Neural progenitor cell (in vitro differentiated cells): Measurements from ENCODE around the gene METTL5. TPM values are rescaled to one million over a fixed set of nuclear protein-coding genes. Genes with fewer than 3 reads are reported as not detected.

Source experiments
- DNase-seq: peaks from one replicate; pipeline ENCODE4 v3.0.0-alpha.2; 2016; ENCODE audit warnings: low spot score
- H2AFZ ChIP-seq: fragments of 200-600 bp; sonication (generic); replicated peaks from 2 replicates; pipeline ENCODE4 v1.6.1; 2016; ENCODE audit warnings: antibody characterized with exemption
- H3F3A ChIP-seq: fragments of 200-600 bp; sonication (generic); 2 replicates; pipeline ENCODE4 v1.6.1; 2016; ENCODE audit warnings: antibody characterized with exemption, low read depth
- H3K27ac ChIP-seq: fragments of 200-600 bp; sonication (generic); 2 replicates; pipeline ENCODE4 v1.5.1; 2016; ENCODE audit warnings: mild to moderate bottlenecking
- H3K27me3 ChIP-seq: fragments of 200-600 bp; sonication (generic); 2 replicates; pipeline ENCODE4 v1.6.1; 2016; ENCODE audit warnings: mild to moderate bottlenecking, moderate library complexity
- H3K36me3 ChIP-seq: fragments of 200-600 bp; sonication (generic); 2 replicates; pipeline ENCODE4 v1.5.1; 2016
- H3K4me1 ChIP-seq: fragments of 200-600 bp; sonication (generic); 2 replicates; pipeline ENCODE4 v1.6.1; 2016; ENCODE audit warnings: mixed run types
- H3K4me2 ChIP-seq: fragments of 200-600 bp; sonication (generic); 2 replicates; pipeline ENCODE4 v1.6.1; 2016
- H3K4me3 ChIP-seq: fragments of 200-600 bp; sonication (generic); 2 replicates; pipeline ENCODE4 v1.5.1; 2016
- H3K79me2 ChIP-seq: fragments of 200-600 bp; sonication (generic); 2 replicates; pipeline ENCODE4 v1.6.1; 2016; ENCODE audit warnings: low read depth
- H3K9ac ChIP-seq: fragments of 200-600 bp; sonication (generic); 2 replicates; pipeline ENCODE4 v1.6.1; 2016
- H3K9me3 ChIP-seq: fragments of 200-600 bp; sonication (generic); 2 replicates; pipeline ENCODE4 v1.5.1; 2016; ENCODE audit warnings: low read depth
- H4K20me1 ChIP-seq: fragments of 200-600 bp; sonication (generic); 2 replicates; pipeline ENCODE4 v1.6.1; 2016; ENCODE audit warnings: low read depth
- H3K27ac Mint-ChIP-seq: 3 replicates; pipeline ENCODE4 v1.8.0; 2021; ENCODE audit warnings: mixed read lengths
- H3K27me3 Mint-ChIP-seq: 2 replicates; pipeline ENCODE4 v1.8.0; 2022; ENCODE audit warnings: low read depth, mild to moderate bottlenecking, inconsistent platforms, moderate library complexity, mixed read lengths; ENCODE audit not compliant: insufficient read depth
- H3K36me3 Mint-ChIP-seq: 3 replicates; pipeline ENCODE4 v1.8.0; 2021; ENCODE audit warnings: mixed read lengths
- H3K4me1 Mint-ChIP-seq: 3 replicates; pipeline ENCODE4 v1.8.0; 2021; ENCODE audit warnings: mixed read lengths
- H3K4me3 Mint-ChIP-seq: 3 replicates; pipeline ENCODE4 v1.8.0; 2021; ENCODE audit warnings: mild to moderate bottlenecking, moderate library complexity, mixed read lengths
- H3K9me3 Mint-ChIP-seq: 3 replicates; pipeline ENCODE4 v1.8.0; 2020; ENCODE audit warnings: mixed read lengths
- EZH2 ChIP-seq: fragments of 200-600 bp; sonication (generic); IDR thresholded peaks from 2 replicates; pipeline ENCODE4 v1.6.1; 2017; ENCODE audit warnings: antibody characterized with exemption, mild to moderate bottlenecking, moderate library complexity
- EZH2phosphoT487 ChIP-seq: fragments of 200-600 bp; sonication (generic); IDR thresholded peaks from 2 replicates; pipeline ENCODE4 v1.6.1; 2017; ENCODE audit warnings: antibody characterized with exemption
- total RNA-seq: library from RNA; depleted of rRNA; stranded (reverse); fragments of >200 nt; gene quantifications from 2 replicates; pipeline ENCODE4 v1.2.3, GENCODE V29; 2015; ENCODE audit warnings: low replicate concordance
- TF ChIP-seq, protein P1 (sequence below): fragments of 200-600 bp; sonication (generic); IDR thresholded peaks from 2 replicates; pipeline ENCODE4 v1.5.1; 2017; ENCODE audit warnings: antibody characterized with exemption, mild to moderate bottlenecking

Gene METTL5
- total RNA-seq, 1 donor from 2014 or later: 146 TPM

DNA sequence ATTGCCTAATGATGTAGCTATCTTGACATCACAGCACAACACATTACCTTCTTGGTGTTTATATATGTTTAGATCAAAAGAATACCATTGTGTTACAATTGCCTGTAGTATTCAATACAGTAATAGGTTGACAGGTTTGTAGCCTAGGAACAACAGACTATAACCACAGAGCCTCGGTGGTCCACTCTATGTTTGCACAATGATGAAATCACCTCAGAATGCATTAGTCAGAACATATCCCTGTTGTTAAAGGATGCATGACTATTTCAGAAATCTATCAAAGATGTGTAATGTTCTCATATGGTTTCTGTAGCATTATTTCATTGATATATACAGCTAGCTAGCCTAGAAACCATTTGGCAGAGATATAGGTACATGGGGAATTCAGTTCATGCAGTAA lies 8.9 kb downstream of the METTL5 start:
- no peak for TF ChIP-seq EZH2
- TF ChIP-seq, protein P1, sequence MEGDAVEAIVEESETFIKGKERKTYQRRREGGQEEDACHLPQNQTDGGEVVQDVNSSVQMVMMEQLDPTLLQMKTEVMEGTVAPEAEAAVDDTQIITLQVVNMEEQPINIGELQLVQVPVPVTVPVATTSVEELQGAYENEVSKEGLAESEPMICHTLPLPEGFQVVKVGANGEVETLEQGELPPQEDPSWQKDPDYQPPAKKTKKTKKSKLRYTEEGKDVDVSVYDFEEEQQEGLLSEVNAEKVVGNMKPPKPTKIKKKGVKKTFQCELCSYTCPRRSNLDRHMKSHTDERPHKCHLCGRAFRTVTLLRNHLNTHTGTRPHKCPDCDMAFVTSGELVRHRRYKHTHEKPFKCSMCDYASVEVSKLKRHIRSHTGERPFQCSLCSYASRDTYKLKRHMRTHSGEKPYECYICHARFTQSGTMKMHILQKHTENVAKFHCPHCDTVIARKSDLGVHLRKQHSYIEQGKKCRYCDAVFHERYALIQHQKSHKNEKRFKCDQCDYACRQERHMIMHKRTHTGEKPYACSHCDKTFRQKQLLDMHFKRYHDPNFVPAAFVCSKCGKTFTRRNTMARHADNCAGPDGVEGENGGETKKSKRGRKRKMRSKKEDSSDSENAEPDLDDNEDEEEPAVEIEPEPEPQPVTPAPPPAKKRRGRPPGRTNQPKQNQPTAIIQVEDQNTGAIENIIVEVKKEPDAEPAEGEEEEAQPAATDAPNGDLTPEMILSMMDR: no peak
- no peak for TF ChIP-seq EZH2phosphoT487
- no peak for DNase-seq
- H3K4me3 ChIP-seq: no peak overlapping the region
- Mint-ChIP-seq H3K27ac (no peak overlapping the region), H3K36me3 (peaks cover 50% of the 10 kb centered on the region), H3K9me3 (peaks cover 14% of the 10 kb centered on the region), H3K4me3 (no peak overlapping the region), H3K27me3 (peaks cover 5% of the 10 kb centered on the region), H3K4me1 (no peaks in the 10 kb centered on the region)
- peaks cover 50% of the 10 kb centered on the region for H3K36me3 ChIP-seq
- H3K9me3 ChIP-seq: no peaks in the 10 kb centered on the region
- H3K27me3 ChIP-seq: no peaks in the 10 kb centered on the region
- no peak overlapping the region for H3K9ac ChIP-seq
- H4K20me1 ChIP-seq: peaks cover 8% of the 10 kb centered on the region
- H3K4me2 ChIP-seq: no peak overlapping the region
- H3K27ac ChIP-seq: no peak overlapping the region
- no peak overlapping the region for H2AFZ ChIP-seq
- peaks cover 18% of the 10 kb centered on the region for H3K4me1 ChIP-seq
- H3F3A ChIP-seq: peaks cover 42% of the 10 kb centered on the region
- H3K79me2 ChIP-seq: peaks cover 35% of the 10 kb centered on the region

DNA sequence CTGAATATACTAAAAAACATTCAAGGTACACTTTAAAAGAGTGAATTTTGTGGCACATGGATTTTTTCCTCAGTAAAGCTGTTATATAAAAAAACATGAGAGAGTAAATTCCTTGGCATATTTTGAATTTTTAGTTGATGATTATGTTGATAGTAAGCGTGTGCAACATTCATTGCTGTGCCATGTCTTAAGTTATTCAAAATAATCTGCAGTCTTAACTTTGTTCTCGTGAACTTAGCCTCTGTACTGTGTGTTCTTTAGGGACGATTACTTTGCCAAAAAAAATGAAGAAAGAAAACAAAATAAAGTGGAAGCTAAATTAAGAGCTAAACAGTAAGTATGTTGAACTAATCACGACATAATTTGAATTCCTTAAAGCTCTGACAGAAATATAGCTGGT lies 16.5 kb downstream of the METTL5 start:
- Histone ChIP-seq H3K4me3 (no peak overlapping the region), H3K27ac (peak overlapping the region; percentile 48), H3K4me2 (no peak overlapping the region), H3K9ac (no peak overlapping the region), H3K4me1 (peaks cover 11% of the 10 kb centered on the region), H3K36me3 (peaks cover 66% of the 10 kb centered on the region), H3K79me2 (peaks cover 15% of the 10 kb centered on the region), H3K9me3 (no peaks in the 10 kb centered on the region), H4K20me1 (peaks cover 16% of the 10 kb centered on the region), H2AFZ (no peak overlapping the region), H3F3A (peaks cover 42% of the 10 kb centered on the region), H3K27me3 (no peaks in the 10 kb centered on the region)
- Mint-ChIP-seq H3K27ac (no peak overlapping the region), H3K36me3 (peaks cover 35% of the 10 kb centered on the region), H3K4me3 (no peak overlapping the region), H3K9me3 (no peaks in the 10 kb centered on the region), H3K27me3 (no peaks in the 10 kb centered on the region), H3K4me1 (no peaks in the 10 kb centered on the region)
- no peak for DNase-seq
- TF ChIP-seq EZH2phosphoT487: no peak
- TF ChIP-seq, protein P1: no peak
- TF ChIP-seq EZH2: no peak

DNA sequence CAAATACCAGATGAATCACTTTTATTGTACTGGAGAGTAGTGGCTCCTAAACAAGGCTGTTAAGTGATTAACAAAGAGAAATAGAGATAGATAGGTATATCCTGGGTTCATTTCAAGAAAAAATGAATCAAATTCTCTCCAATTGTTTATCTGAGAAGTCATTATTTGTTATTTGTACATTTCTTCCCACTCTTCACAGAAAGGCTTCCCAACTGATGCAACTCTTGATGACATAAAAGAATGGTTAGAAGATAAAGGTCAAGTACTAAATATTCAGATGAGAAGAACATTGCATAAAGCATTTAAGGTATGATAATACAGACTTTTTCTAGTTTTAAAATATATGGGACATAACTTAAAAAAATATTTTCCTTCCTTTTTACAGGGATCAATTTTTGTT lies 18.1 kb downstream of the METTL5 start:
- TF ChIP-seq, protein P1: no peak
- TF ChIP-seq EZH2: no peak
- H3F3A ChIP-seq: peaks cover 28% of the 10 kb centered on the region
- H3K4me1 ChIP-seq: peaks cover 15% of the 10 kb centered on the region
- H3K4me2 ChIP-seq: no peak overlapping the region
- no peak for DNase-seq
- H2AFZ ChIP-seq: no peak overlapping the region
- H3K4me1 Mint-ChIP-seq: peaks cover 2% of the 10 kb centered on the region
- no peak overlapping the region for H3K27ac Mint-ChIP-seq
- peaks cover 62% of the 10 kb centered on the region for H3K36me3 ChIP-seq
- no peaks in the 10 kb centered on the region for H3K27me3 Mint-ChIP-seq
- H3K27ac ChIP-seq: no peak overlapping the region
- no peak overlapping the region for H3K9ac ChIP-seq
- no peak overlapping the region for H3K4me3 ChIP-seq
- peaks cover 38% of the 10 kb centered on the region for H3K36me3 Mint-ChIP-seq
- no peaks in the 10 kb centered on the region for H3K9me3 ChIP-seq
- H3K27me3 ChIP-seq: no peaks in the 10 kb centered on the region
- H4K20me1 ChIP-seq: peaks cover 32% of the 10 kb centered on the region
- no peaks in the 10 kb centered on the region for H3K9me3 Mint-ChIP-seq
- no peak overlapping the region for H3K4me3 Mint-ChIP-seq
- peaks cover 31% of the 10 kb centered on the region for H3K79me2 ChIP-seq

DNA sequence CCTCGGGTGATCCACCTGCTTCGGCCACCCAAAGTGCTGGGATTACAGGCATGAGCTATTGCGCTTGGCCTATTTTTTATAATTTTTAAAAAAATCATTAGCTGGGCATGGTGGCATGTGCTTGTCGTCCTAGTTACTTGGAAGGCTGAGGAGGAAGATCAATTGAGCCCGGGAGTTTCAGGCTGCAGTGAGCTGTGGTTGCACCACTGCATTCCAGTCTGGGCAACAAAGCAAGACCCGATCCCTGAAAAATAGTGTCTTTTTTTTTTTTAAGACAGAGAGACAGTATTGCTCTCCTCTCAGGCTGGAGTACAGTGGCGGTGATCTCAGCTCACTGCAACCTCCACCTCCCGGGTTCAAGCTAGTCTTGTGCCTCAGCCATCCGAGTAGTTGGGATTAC lies 21.2 kb downstream of the METTL5 start:
- H3F3A ChIP-seq: peaks cover 14% of the 10 kb centered on the region
- Mint-ChIP-seq H3K4me3 (no peak overlapping the region), H3K9me3 (no peaks in the 10 kb centered on the region), H3K27ac (no peak overlapping the region), H3K4me1 (peaks cover 13% of the 10 kb centered on the region), H3K27me3 (no peaks in the 10 kb centered on the region), H3K36me3 (peaks cover 27% of the 10 kb centered on the region)
- peaks cover 33% of the 10 kb centered on the region for H3K36me3 ChIP-seq
- H3K4me2 ChIP-seq: no peak overlapping the region
- H3K4me1 ChIP-seq: peaks cover 5% of the 10 kb centered on the region
- no peak overlapping the region for H3K9ac ChIP-seq
- no peak for DNase-seq
- H3K27ac ChIP-seq: peak overlapping the region; percentile 5
- TF ChIP-seq EZH2 (no peak), EZH2phosphoT487 (no peak)
- TF ChIP-seq, protein P1: no peak
- no peak overlapping the region for H3K4me3 ChIP-seq
- no peaks in the 10 kb centered on the region for H3K9me3 ChIP-seq
- peaks cover 47% of the 10 kb centered on the region for H4K20me1 ChIP-seq
- no peak overlapping the region for H2AFZ ChIP-seq
- H3K27me3 ChIP-seq: no peaks in the 10 kb centered on the region
- H3K79me2 ChIP-seq: peaks cover 58% of the 10 kb centered on the region
